H7 (cell line): Measurements from ENCODE around the gene TET3. TPM values are rescaled to one million over a fixed set of nuclear protein-coding genes. Genes with fewer than 3 reads are reported as not detected.

Experiments
- total RNA-seq: library from RNA; depleted of rRNA; stranded (reverse); fragments of >200 nt; shearing (Covaris generic); gene quantifications from 2 replicates; pipeline ENCODE4 v1.2.3, GENCODE V29; 2014; rRNA removed

TET3 gene
- total RNA-seq, 1 experiment from 2014 or later: 7.2 TPM

Other genes starting within 250 kb of the TET3 start
- 35.1 and 43.2 TPM in 2 replicates for gene TPRKB, start 247.6 kb upstream of the TET3 start, total RNA-seq
- 28.7 and 35.8 TPM in 2 replicates for gene DUSP11, start 204.8 kb upstream of the TET3 start, total RNA-seq
- gene C2orf78, start 200.7 kb upstream of the TET3 start, total RNA-seq: 0.15 TPM in 1 of 2 replicates, not detected in the other
- 45.4 and 46.3 TPM in 2 replicates for gene STAMBP, start 155.9 kb upstream of the TET3 start, total RNA-seq
- 0.97 TPM in 1 of 2 replicates, not detected in the other for gene ACTG2, start 91.9 kb upstream of the TET3 start, total RNA-seq
- 80.7 and 82.9 TPM in 2 replicates for gene DGUOK, start 58.0 kb upstream of the TET3 start, total RNA-seq
- 63.3 and 77.2 TPM in 2 replicates for gene BOLA3, start 163.0 kb downstream of the TET3 start, total RNA-seq
- gene MOB1A, start 194.0 kb downstream of the TET3 start, total RNA-seq: 75.5 and 84.6 TPM in 2 replicates
- 303 and 311 TPM in 2 replicates for gene MTHFD2, start 213.7 kb downstream of the TET3 start, total RNA-seq